ENCODE measurements around the gene LDLRAD4.

DNA sequence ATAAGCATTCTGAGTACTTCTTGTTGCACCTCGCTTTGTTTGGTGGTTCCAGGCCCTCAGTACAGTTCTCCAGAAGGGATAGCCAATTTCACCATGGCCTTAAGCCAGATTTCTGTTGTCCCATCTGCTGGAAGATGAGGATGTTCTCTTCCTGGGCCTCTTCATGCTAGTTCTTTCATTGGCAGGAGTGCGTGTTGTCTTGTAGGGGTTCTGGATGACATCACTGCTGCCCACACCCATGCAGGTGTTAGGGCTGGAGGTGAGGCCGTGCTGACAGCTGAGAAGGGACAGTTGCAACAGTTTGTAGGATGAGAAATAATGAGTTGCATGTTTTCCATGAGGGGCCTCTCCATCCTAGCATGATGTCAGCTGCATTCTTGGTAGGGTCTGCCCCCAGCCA, 142.9 kb downstream of the LDLRAD4 start:
- TF ChIP-seq, protein P1, sequence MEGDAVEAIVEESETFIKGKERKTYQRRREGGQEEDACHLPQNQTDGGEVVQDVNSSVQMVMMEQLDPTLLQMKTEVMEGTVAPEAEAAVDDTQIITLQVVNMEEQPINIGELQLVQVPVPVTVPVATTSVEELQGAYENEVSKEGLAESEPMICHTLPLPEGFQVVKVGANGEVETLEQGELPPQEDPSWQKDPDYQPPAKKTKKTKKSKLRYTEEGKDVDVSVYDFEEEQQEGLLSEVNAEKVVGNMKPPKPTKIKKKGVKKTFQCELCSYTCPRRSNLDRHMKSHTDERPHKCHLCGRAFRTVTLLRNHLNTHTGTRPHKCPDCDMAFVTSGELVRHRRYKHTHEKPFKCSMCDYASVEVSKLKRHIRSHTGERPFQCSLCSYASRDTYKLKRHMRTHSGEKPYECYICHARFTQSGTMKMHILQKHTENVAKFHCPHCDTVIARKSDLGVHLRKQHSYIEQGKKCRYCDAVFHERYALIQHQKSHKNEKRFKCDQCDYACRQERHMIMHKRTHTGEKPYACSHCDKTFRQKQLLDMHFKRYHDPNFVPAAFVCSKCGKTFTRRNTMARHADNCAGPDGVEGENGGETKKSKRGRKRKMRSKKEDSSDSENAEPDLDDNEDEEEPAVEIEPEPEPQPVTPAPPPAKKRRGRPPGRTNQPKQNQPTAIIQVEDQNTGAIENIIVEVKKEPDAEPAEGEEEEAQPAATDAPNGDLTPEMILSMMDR (conservative IDR thresholded peaks at IDR 0.05; ENCODE audit: low read depth in 2 of 2): no peak
- TF ChIP-seq EZH2 (IDR thresholded peaks at IDR 0.05; ENCODE audit: low read depth, unreplicated experiment) (no peak), POLR2AphosphoS5 (IDR thresholded peaks at IDR 0.05; ENCODE audit: low read depth) (no peak)

All from GM23338 (cell line).